ENCODE results near the gene TAOK1.

The TAOK1 gene

DNA sequence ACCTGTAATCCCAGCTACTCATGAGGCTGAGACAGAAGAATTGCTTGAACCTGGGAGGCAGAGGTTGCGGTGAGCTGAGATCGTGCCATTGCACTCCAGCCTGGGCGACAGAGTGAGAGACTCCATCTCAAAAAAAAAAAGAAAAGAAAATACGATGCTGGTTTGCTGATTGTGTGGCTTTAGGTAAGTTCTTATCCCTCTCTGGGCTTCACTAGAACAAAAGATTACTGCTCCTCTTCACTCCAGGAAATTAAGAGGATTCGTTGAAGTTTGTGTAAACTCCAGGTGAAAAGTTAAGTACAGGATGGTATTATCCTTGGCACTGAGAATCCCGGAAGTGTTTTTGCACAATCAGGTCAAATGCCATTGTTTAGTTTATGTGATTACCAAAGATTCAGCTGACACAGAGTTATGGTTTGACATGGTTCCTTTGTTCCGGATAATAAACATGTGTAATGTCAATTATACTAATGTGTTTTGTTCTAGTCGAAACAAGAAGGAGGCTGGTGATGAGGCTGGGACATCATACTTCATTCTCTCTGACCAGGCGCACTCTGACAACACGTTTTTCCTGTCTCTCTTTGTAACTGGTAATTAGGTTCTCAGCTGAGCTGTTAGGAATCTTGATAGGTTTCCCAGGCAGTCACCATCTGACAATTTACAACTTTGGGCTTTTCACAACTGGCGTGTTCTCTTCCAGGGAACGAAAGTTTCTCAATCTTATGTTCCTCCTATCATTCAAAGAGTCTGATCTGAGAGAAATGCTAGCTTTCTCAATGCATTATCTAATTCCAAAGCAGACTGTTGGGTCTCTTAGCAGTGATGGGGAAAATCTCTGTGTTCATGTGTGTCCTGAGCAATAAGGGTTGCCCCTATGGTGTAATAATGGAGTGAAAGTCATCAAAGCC lies 10.8 kb upstream of the TAOK1 start:
- no peak for DNase-seq

DNA sequence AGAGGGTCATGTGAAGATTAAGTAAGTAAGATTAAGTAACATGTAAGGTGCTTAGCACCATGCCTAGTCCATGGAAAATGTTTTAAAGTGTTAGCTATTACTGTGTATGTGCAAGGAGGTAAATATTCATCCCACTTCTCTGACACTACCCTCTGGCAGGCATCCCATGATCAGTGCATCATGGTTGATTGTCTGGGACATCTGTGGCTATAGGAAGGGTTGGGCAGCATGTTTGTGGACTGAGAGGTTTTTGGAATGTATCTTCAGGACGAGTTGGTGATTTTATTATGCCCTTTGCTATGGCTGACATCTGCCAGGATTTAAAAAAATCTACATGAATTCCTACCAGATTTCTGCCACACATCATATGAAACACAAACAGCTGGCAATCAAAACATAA lies 6.5 kb upstream of the TAOK1 start:
- DNase-seq, result no peak

DNA sequence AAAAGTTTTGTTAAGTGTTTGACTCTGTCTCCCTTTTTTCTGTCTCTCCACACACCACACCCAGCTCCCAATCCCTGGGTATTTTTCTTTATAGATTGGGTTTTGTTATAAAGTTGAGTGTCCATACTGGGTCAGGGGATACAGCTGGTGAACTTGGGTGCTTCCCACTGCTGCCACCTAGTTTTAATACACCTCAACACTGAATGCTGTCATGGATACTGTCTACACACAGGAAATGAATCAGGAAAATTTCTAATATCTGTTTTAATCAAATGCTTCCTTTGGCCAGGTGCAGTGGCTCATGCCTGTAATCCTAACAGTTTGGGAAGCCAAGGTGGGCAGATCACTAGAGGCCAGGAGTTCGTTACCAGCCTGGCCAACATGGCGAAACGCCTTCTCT lies 5.3 kb upstream of the TAOK1 start:
- DNase-seq, result no peak

DNA sequence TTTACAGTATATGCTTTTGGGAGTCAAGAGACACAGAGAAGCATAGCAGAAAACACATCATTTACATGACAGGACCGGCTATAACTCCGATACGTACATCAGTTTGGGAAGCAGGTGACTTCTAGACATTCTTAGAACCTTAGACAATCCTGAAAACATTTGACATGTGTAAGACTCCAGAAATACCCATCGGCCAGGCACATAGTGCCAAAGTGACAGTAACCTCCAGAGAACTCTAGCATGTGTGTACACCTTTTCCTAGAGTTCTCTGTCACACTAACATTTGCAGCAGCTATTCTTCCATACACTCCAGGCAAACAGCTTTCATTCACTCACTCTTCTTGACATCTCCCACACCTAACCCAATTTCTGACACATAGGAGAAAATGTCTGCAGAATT lies 3.4 kb upstream of the TAOK1 start:
- DNase-seq, result no peak

DNA sequence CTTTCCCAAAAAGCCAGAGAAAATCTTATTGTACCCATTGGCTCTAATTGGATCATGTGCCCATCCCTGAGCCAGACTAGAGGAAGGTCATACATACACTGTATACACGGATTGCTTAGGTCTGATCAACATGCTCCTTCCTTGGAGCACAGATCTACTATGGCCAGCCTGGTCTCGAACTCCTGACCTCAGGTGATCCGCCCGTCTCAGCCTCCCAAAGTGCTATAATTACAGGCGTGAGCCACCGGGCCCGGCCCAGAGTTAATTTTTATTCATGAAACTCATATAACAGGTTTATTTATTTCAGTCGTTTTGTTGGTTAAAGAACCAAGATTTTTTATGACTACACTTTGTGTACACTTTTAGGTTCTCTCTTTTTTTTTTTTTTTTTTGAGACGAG lies 1.2 kb upstream of the TAOK1 start:
- DNase-seq, result no peak

DNA sequence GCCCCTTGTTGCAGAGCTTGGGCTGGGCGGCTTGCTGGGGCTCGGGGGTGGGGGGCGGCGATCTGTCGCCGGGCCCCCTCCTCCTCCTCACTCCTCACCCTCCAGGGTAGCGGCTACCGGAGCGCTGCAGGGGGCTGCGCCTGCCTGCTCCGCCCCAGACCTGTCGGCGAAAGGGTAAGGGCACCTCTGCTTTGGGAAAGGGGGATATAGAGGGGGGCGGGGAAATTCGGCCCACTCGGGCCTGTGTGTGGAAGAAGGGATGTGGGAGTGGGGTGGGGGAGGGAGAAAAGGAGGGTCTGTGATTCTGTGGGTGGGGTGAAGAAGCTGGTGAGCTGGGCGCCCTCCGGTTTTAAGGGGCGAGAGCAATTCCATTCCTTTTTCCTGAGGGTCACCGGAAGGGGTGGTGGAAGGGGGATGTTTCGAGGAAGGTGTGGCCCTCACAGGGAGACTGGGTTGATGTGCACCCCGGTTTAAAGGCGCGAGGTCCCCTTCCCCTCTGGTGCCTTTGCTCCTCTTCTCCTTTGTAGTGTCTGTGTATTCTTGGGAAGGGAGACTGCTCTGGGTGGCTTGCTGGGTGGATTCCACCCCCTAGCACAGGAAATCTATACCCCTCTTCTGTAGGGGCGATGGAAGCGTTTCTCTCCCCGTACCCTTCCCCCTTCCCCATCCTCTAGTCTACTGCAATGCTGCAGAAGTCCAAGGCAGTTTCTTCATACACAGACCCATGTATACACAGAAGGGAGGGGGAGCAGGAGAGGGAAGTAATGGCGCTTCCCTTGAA lies 878 bp downstream of the TAOK1 start:
- DNase-seq, result peak; percentile 29

DNA sequence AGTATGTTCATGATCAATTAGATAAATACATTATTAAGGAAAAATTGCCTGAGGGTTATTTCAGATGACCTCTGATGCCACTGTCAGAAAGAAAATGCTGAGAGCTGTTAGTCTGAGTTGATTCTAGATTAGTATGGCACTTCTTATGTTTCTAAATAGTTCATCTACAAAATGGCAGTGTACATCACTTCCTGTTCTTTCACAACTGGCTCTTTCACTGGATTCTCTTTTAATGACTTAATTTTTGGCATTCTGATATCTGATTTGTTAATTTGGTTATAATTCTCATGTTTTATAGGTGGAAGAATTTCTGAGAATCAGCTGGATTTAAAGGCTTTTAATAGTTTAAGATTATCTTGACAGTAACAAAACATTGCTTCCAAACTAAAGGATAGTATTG lies 3.3 kb downstream of the TAOK1 start:
- DNase-seq, result peak; percentile 10

DNA sequence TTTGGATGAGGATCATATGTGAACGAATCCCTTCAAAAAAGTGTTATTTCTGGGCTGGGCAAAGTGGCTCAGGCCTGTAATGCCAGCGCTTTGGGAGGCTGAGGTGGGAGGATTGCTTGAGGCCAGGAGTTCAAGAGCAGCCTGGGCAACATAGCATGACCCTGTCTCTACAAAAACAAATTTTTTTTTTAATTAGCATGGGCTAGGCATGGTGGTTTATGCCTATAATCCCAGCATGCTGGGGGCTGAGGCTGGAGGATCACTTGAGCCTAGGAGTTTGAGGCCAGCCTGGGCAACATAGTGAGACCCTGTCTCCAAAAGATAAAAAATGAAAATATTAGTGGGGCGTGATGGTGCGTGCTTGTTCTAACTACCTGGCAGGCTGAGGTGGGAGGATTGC lies 4.6 kb downstream of the TAOK1 start:
- DNase-seq, result no peak

DNA sequence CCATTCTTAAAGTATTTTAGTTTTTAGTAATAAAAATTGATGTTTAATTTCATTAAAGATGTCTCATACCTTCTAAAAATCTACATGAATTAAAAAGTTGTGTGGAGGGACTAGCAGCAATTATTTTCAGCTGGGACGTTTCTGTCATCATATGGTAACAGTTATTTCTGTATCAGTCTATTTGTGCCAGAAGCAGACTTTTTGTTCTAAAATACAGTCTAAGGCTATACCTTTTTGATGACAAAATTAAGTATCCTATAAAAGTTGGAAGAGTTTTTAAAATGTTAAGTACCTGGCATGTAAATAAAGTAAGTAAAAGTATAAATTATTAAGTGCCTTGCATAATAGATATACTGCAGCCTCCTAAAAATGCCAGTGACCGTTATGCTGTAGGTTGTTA lies 5.9 kb downstream of the TAOK1 start:
- DNase-seq, result no peak

DNA sequence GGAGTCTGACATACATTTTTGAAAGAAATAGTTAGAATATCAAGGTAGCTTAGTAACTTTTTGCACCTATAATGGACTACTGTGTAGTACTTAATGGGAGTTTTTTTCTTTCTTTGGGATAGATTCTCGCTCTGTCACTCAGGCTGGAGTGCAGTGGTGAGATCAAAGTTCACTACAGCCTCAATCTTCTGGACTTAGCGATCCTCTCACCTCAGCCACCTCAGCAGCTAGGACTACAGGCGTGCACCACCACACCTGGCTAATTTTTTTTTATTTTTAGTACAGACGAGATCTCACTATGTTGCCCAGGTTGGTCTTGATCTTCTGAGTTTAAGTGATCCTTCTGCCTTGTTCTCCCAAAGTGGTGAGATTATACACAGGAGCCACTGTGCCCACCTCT lies 9.5 kb downstream of the TAOK1 start:
- no peak for DNase-seq

DNA sequence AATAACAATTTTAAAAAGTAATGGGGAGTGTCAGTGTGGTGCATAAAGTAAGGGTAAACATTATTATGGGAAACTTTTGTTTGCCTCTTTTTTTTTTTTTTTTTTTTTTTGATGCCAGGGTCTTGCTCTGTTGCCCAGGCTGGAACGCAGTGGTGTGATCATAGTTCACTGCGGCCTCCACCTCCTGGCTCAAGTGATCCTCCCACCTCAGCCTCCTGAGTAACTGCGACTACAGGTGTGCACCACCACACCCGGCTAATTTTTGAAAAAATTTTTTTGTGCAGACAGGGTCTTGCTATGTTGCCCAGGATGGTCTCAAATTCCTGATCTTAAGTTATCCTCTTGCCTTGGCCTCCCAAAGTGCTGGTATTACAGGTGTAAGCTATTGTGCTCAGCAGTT lies 10.7 kb downstream of the TAOK1 start:
- DNase-seq, result no peak

DNA sequence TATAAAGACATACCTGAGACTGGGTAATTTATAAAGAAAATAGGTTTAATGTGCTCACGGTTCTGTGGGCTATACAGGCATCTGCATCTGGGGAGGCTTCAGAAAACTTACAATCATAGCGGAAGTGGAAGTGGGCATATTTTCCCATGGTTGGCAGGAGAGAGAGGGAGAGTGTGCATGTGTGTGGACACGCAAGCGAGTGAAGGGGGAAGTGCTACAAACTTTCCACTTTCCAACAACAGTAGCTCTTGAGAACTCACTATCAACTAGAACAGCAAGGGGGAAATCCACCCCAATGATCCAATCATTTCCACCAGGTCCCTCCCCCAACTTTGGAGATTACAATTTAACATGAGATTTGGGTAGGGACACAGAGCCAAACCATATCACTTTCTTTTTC lies 11.1 kb downstream of the TAOK1 start:
- peak; percentile 8 for DNase-seq

DNA sequence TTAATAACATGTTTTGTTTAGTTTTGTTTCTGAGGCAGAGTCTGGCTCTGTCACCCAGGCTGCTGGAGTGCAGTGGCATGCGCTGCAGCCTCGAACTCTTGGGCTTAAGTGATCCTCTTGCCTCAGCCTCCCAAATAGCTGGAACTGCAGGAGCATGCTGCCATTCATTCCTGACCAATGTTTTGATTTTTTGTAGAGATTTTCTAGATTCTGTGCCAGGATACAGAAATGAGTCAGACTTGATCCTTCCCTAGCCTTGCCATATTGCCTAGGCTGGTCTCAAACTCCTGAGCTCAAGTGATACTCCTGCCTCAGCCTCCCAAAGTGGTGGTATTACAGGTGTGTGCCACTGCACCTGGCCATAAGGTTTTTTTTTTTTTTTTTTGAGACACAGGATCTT lies 17.7 kb downstream of the TAOK1 start:
- DNase-seq, result no peak

DNA sequence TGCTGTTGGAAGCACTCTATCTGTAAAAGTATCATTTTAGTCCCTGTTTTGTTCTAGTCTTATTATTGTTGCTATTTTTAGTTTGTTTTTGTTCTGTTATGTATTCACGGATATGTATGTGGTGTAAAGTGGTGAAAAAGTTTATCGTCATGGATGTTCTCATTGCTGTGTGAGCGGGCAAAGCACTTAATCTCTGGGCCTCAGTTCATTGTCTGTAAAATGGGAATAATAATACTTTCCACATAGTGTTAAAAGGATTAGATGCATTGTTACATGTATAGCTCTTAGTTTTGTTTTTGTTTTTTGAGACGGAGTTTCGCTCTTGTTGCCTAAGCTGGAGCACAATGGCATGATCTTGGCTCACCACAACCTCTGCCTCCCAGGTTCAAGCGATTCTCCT lies 19.8 kb downstream of the TAOK1 start:
- no peak for DNase-seq

DNA sequence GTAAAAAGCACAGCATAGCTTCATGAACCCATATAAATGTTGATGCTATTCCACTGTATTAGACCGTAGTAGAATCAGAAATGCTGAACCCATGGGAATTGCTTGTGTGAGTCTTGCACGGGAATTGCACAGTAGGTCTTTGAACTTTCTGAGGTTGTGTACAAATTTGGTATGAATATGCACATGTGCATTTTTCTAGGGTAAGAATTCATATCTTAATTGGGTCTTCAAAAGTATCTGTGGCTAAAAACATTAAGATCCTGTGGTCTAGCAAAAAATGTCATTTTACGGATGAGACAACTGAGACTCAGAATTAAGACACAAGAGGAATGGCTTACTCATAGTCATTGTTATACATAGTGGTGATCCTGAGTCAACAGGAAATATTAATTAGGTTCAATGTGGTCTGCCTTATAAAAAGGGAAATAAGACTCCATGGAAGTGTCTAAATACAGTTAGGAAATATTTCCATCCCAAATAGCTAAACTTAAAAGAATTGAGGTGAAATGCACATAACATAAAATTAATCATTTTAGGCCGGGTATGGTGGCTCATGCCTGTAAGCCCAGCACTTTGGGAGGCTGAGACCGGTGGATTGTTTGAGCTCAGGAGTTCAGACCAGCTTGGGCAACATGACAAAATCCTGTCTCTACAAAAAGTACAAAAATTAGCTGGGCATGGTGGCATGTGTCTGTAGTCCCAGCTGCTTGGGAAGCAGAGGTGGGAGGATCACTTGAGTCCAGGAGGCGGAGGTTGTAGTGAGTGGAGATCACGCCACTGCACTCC lies 22.8 kb downstream of the TAOK1 start:
- DNase-seq, result no peak

DNA sequence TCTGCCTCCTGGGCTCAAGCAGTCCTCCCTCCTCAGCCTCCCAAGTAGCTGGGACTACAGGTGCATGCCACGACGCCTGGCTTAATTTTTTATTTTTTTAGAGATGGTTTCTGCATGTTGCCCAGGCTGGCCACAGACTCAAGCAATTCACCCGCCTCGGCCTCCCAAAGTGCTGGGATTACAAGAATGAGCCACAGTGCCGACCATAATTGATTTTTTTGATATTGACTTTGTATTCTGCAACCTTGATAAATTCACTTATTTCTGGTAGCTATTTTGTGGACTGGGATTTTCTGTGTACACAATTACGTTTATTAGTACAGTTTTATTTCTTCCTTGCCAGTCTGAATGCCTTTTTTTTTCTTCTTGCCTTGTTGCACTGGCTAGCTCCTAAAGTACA lies 30.0 kb downstream of the TAOK1 start:
- no peak for DNase-seq

DNA sequence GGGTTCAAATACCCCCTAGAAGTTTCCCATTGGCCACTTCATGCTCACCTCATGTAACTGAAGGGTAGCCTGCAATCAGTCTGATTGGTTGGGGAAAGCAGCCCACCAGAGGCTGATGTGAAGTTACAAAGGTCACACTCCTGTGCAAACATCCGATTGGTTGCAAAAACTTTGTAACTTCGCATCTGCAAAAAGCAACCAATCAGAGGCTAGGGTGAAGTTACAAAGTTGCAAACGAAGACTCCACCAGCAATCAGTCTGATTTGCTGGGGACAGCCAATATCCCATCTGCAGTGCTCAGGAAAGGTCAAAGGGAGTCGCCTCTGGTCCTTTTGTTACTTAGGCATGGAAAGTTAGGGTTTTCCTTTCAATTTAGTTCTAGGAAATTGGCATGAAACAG lies 40.1 kb downstream of the TAOK1 start:
- DNase-seq, result no peak

DNA sequence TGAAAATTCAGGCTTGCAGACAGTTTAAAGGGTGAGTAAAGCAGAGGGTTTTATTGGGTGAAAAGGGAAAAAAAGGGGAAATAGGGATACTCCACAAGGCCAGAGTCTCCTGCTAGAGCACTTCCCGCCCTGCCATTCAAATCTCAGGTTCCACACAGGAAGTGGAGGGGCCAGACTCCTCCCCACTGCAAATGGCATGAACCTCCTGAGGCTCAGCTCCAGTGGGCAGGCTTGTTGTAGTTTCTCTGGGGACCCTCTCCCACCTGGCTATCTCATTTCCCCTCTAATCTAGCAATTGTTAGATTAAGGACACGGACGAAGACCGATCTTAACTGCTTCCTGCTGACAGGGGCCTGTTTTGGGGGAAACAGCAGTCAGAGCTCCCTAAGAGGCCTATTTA lies 43.4 kb downstream of the TAOK1 start:
- no peak for DNase-seq

DNA sequence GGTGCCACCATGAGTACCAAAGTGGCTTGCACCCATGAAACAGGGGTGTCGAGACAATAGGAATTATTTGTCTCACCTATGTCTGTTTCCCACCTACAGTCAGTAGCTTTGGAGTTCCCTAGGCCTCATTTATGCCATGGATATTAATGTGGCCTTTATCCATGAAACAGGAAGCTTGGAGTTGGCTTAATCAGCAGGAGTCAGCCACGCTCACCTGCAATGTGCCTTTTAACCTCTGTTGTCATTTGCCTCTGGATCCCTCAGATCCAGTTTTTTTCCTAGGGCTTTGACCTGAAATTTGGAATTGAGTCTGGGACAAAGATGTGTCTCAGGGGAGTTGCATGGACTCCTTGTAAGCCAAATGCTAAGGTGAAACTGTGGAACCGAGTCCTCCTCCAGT lies 44.4 kb downstream of the TAOK1 start:
- no peak for DNase-seq

DNA sequence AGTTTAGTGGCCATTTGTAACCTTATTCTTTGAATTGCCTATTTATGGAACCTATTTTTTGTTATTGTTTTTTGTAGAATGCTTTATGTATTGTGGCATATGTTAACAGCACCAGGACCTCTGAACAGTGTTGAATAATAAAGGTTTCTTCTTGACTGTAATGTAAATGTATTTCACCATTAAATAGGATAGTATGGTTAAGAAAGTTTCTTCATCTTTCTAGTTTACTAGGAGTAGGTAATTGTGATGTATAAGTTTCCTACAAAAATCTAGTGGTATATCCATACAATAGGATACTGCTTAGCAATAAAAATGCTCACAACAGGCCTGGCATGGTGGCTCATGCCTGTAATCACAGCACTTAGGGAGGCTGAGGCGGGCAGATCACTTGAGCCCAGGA lies 52.3 kb downstream of the TAOK1 start:
- no peak for DNase-seq

DNA sequence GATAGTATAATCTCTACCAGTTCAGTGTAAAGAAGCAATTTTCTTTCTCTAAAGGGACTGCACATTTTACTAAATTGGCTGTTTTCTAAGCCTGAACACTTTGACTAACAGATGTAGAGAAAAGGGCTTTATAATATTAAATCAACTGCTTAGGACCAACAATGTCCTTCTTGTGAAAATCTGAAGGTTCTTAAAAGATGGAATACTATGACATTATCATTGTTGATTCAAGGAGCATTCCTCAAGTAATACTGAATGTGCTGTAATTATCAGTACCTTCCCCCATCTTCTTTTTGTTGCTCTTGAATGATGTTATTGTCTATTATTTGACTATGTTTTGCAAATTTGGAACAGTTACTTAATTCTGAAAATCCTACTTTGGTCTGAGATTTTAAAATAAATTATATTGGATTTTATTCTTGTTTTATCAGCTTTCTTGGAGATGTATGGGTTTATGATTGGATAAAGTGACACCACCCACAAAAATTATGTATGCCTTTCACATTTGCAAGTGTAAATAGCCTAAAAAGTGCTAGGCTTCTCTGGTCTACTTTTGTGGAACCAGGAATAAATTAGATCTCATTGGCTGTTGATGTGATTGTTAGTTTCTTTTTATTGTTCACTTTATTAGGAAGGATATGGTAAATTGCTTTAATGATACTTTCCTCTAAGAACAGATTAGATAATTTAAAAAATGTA lies 53.0 kb downstream of the TAOK1 start:
- no peak for DNase-seq

DNA sequence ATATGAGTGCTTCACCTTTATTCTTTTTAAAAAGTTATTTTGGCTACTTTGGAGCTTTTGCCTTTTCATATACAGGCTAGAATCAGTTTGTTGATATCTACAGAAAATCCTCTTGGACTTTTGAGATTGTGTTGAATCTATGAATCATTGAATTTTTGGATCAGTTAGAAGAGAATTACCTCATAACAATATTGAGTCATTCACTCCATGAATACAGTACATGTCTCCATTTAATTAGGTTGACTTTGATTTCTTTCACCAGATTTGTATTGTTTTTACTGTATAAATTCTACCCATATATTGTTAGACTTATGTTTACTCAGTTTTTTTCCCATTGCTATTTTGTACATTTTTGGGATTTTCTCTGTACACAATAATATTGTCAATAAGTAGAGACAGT lies 54.4 kb downstream of the TAOK1 start:
- DNase-seq, result no peak

DNA sequence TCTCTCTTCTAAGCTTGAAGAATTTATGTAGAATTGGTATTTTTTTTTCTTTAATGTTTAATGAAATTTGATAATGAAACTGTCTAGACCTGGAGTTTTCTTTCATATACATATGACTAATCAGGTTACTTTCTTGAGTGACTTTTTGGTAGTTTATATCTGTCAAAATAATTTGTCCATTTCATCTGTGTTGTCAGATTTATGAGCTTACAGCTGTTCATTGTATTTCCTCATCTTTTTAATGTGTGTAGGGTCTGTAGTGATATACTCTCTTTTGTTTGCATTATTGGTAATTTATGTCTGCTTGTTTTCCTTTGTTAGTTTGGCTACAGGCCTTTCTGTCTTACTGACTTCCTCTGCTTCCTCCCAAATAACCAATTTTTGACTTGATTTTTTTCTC lies 55.7 kb downstream of the TAOK1 start:
- no peak for DNase-seq
